ENCODE measurements around the gene SNW1. TPM values are rescaled to one million over a fixed set of nuclear protein-coding genes. Genes with fewer than 3 reads are reported as not detected.

SNW1 gene
- total and polyA plus RNA-seq, 2 of the 13 experiments (the other 11 are each of a cell fraction or from before 2014, with no cell fraction given), result 23.2 to 65.8 TPM

- TF ChIP-seq UBTF (CRISPR knock-in tag; IDR thresholded peaks at IDR 0.05) (peak; percentile 90), ZNF615 (CRISPR knock-in tag; IDR thresholded peaks at IDR 0.05; ENCODE audit: borderline replicate concordance) (no peak), PRDM4 (CRISPR knock-in tag; IDR thresholded peaks at IDR 0.05; ENCODE audit: borderline replicate concordance) (0 out of 2 replicates have a peak, but pooled peaks have one; percentile 42), SMAD3 (CRISPR knock-in tag; IDR thresholded peaks at IDR 0.05) (no peak), ETS1 (CRISPR knock-in tag; IDR thresholded peaks at IDR 0.05) (no peak), JDP2 (CRISPR knock-in tag; IDR thresholded peaks at IDR 0.05; ENCODE audit: borderline replicate concordance) (no peak), SNAI1 (CRISPR knock-in tag; IDR thresholded peaks at IDR 0.05; ENCODE audit: borderline replicate concordance) (no peak), ATF2 (CRISPR knock-in tag; IDR thresholded peaks at IDR 0.05) (peak; percentile 23; the same call in 1 of the 2 replicates), CBX1 (IDR thresholded peaks at IDR 0.05; ENCODE audit: low read depth) (no peak), THAP8 (CRISPR knock-in tag; IDR thresholded peaks at IDR 0.05; ENCODE audit: borderline replicate concordance) (no peak), ZIK1 (CRISPR knock-in tag; IDR thresholded peaks at IDR 0.05; ENCODE audit: borderline replicate concordance, low read depth) (no peak), SALL1 (CRISPR knock-in tag; IDR thresholded peaks at IDR 0.05) (peak; percentile 68), FOXM1 (CRISPR knock-in tag; IDR thresholded peaks at IDR 0.05) (no peak), ZNF766 (CRISPR knock-in tag; IDR thresholded peaks at IDR 0.05; ENCODE audit: borderline replicate concordance) (no peak; the same call in 1 of the 2 replicates), SYNCRIP (IDR thresholded peaks at IDR 0.05; ENCODE audit: insufficient read depth, low read depth, low read length) (no peak), ZNF256 (CRISPR knock-in tag; conservative IDR thresholded peaks at IDR 0.05) (no peak), ZNF580 (CRISPR knock-in tag; IDR thresholded peaks at IDR 0.05; ENCODE audit: borderline replicate concordance, low read depth) (no peak), ZNF337 (CRISPR knock-in tag; IDR thresholded peaks at IDR 0.05; ENCODE audit: borderline replicate concordance, low read depth) (peak; percentile 91; the same call in 1 of the 2 replicates), SMC3 (IDR thresholded peaks at IDR 0.05; ENCODE audit: low read length) (no peak)
Observed at GRCh38 chr14:77799863-77800730, 39.1 kb upstream of the SNW1 start, which contains the start of gene ADCK1 (continued).
